SK-N-SH (cell line): ENCODE data around the gene ACOXL. TPM values are rescaled to one million over a fixed set of nuclear protein-coding genes. Genes with fewer than 3 reads are reported as not detected.
"Not testable (repeated sequence)": the region's sequence is repeated elsewhere in the genome, so short reads cannot be mapped to it uniquely, and the experiment has no call there.

Experiments
- CTCF ChIA-PET: fragments of 300-600, 350-600 bp; formaldehyde crosslinking; extraction: SDS; loops from one replicate; lab custom pipeline; 2021; lab: Yijun Ruan, JAX
- POLR2A ChIA-PET: fragments of 350-600 bp; sonication (Branson Sonifier 250); formaldehyde crosslinking; extraction: SDS; loops from one replicate; lab custom pipeline; 2020; ENCODE audit warnings: antibody characterized with exemption, inconsistent platforms; lab: Yijun Ruan, JAX
- DNase-seq: peaks from one replicate; pipeline ENCODE4 v3.0.0; 2012
- H2AFZ ChIP-seq: fragments of 200-600 bp; sonication (generic); 2 replicates; pipeline ENCODE4 v1.8.1; 2016; ENCODE audit warnings: antibody characterized with exemption, mild to moderate bottlenecking, low read depth
- H3F3A ChIP-seq: fragments of 200-600 bp; sonication (generic); replicated peaks from 2 replicates; pipeline ENCODE3; 2016; ENCODE audit warnings: antibody characterized with exemption, mild to moderate bottlenecking; ENCODE audit not compliant: insufficient read depth
- H3K27ac ChIP-seq, 2 experiments: fragments of 200-500 bp in 1 of 2; fragments of 200-600 bp in 1 of 2; sonication (Bioruptor generic) in 1 of 2; sonication (generic), shearing (Covaris generic) in 1 of 2; 2 replicates each; pipeline versions ENCODE4 v1.5.1 to v1.6.1; 2014 to 2016; ENCODE audit warnings: low read depth in 2 of 2, inconsistent platforms in 1 of 2, low read length in 1 of 2, mild to moderate bottlenecking in 1 of 2, mixed read lengths in 1 of 2
- H3K27me3 ChIP-seq: fragments of 200-600 bp; sonication (generic), shearing (Covaris generic); 2 replicates; pipeline ENCODE4 v1.6.1; 2016; ENCODE audit warnings: mixed run types; ENCODE audit not compliant: insufficient read depth
- H3K36me3 ChIP-seq, 2 experiments: fragments of 200-500 bp in 1 of 2; fragments of 200-600 bp in 1 of 2; sonication (Bioruptor generic) in 1 of 2; sonication (generic) in 1 of 2; replicated peaks in 1 of 2; 2 replicates each; pipeline versions ENCODE3 to v1.5.1; 2014 to 2016; ENCODE audit warnings: low read length in 1 of 2, mild to moderate bottlenecking in 1 of 2; ENCODE audit not compliant: insufficient read depth in 2 of 2, control insufficient read depth in 1 of 2
- H3K4me1 ChIP-seq, 2 experiments: fragments of 200-500 bp in 1 of 2; fragments of 200-600 bp in 1 of 2; sonication (Bioruptor generic) in 1 of 2; sonication (generic), shearing (Covaris generic) in 1 of 2; 2 replicates each; pipeline versions ENCODE4 v1.5.1 to v1.6.1; 2014 to 2016; ENCODE audit warnings: low read depth in 1 of 2, low read length in 1 of 2, mixed run types in 1 of 2; ENCODE audit not compliant: insufficient read depth in 2 of 2, control insufficient read depth in 1 of 2
- H3K4me2 ChIP-seq: fragments of 200-600 bp; sonication (generic), shearing (Covaris generic); 2 replicates; pipeline ENCODE4 v1.6.1; 2017; ENCODE audit warnings: mixed run types
- H3K4me3 ChIP-seq, 2 experiments: fragments of 200-500 bp in 1 of 2; fragments of 200-600 bp in 1 of 2; sonication (Bioruptor generic) in 1 of 2; sonication (generic), shearing (Covaris generic) in 1 of 2; 2 replicates each; pipeline versions ENCODE4 v1.5.1 to v1.8.1; 2014 to 2016; ENCODE audit warnings: low read depth in 2 of 2, inconsistent platforms in 1 of 2, low read length in 1 of 2, mild to moderate bottlenecking in 1 of 2, mixed read lengths in 1 of 2, moderate library complexity in 1 of 2
- H3K79me2 ChIP-seq: fragments of 200-600 bp; sonication (generic); 2 replicates; pipeline ENCODE4 v1.8.1; 2017; ENCODE audit warnings: mild to moderate bottlenecking; ENCODE audit not compliant: insufficient read depth
- H3K9ac ChIP-seq: fragments of 200-600 bp; sonication (generic); 2 replicates; pipeline ENCODE4 v1.6.1; 2017; ENCODE audit warnings: mixed run types
- H3K9me2 ChIP-seq: fragments of 200-600 bp; sonication (generic); 2 replicates; pipeline ENCODE4 v1.6.1; 2017; ENCODE audit warnings: mixed run types
- H3K9me3 ChIP-seq: fragments of 200-600 bp; sonication (generic); 2 replicates; pipeline ENCODE4 v1.6.1; 2017; ENCODE audit warnings: mixed run types, mild to moderate bottlenecking, moderate library complexity
- H4K20me1 ChIP-seq: fragments of 200-600 bp; sonication (generic); 2 replicates; pipeline ENCODE4 v1.6.1; 2017; ENCODE audit warnings: mild to moderate bottlenecking, mixed run types; ENCODE audit not compliant: insufficient read depth
- EP300 ChIP-seq, 2 experiments: IDR thresholded peaks; 2 replicates each; pipeline versions ENCODE4 v1.4.0 to v1.6.1; 2012; ENCODE audit warnings: borderline replicate concordance in 1 of 2, low read depth in 1 of 2, low read length in 1 of 2
- FOSL2 ChIP-seq: IDR thresholded peaks from 2 replicates; pipeline ENCODE4 v1.4.0; 2012; ENCODE audit warnings: low read depth, mild to moderate bottlenecking, moderate library complexity, borderline replicate concordance
- FOXJ3 ChIP-seq: sonication (generic); formaldehyde crosslinking; IDR thresholded peaks from 2 replicates; pipeline ENCODE4 v1.5.1; 2020; ENCODE audit warnings: mild to moderate bottlenecking, missing genetic modification reagents
- GATA2 ChIP-seq: sonication (generic); formaldehyde crosslinking; IDR thresholded peaks from 2 replicates; pipeline ENCODE4 v1.5.0; 2020; ENCODE audit warnings: mild to moderate bottlenecking, missing genetic modification reagents
- MEF2A ChIP-seq: IDR thresholded peaks from 2 replicates; pipeline ENCODE4 v1.4.0; 2012; ENCODE audit warnings: low read depth, borderline replicate concordance
- MXI1 ChIP-seq: IDR thresholded peaks from 2 replicates; pipeline ENCODE4 v1.6.1; 2012; ENCODE audit warnings: mild to moderate bottlenecking, low read depth, low read length, improper control_type of control experiment
- NFIC ChIP-seq: IDR thresholded peaks from 2 replicates; pipeline ENCODE4 v1.4.0; 2012; ENCODE audit warnings: borderline replicate concordance
- PBX3 ChIP-seq: IDR thresholded peaks from 2 replicates; pipeline ENCODE4; 2012
- RAD21 ChIP-seq: IDR thresholded peaks from 2 replicates; pipeline ENCODE4 v1.6.1; 2012; ENCODE audit warnings: mild to moderate bottlenecking, low read length
- RFX5 ChIP-seq: IDR thresholded peaks from 2 replicates; pipeline ENCODE4 v1.6.1; 2012; ENCODE audit warnings: mild to moderate bottlenecking, improper control_type of control experiment, low read length
- RXRA ChIP-seq: IDR thresholded peaks from 2 replicates; pipeline ENCODE4 v1.4.0; 2012; ENCODE audit warnings: low read depth, mild to moderate bottlenecking, borderline replicate concordance
- SMC3 ChIP-seq: IDR thresholded peaks from 2 replicates; pipeline ENCODE4 v1.6.1; 2012; ENCODE audit warnings: low read depth, low read length, improper control_type of control experiment
- TAF1 ChIP-seq: IDR thresholded peaks from 2 replicates; pipeline ENCODE4 v1.6.1; 2012; ENCODE audit warnings: low read depth, mild to moderate bottlenecking, low read length, moderate library complexity, borderline replicate concordance
- TCF12 ChIP-seq: IDR thresholded peaks from 2 replicates; pipeline ENCODE4 v1.4.0; 2012
- USF1 ChIP-seq: IDR thresholded peaks from 2 replicates; pipeline ENCODE4 v1.4.0; 2012; ENCODE audit warnings: low read depth, borderline replicate concordance
- WGBS: methylation state at CpG from one replicate; pipeline ENCODE4 v1.1.6; 2017; ENCODE audit warnings: low lambda C conversion rate; 5-methylcytosine and 5-hydroxymethylcytosine counted together
- polyA plus RNA-seq, 3 experiments: library from polyadenylated mRNA; depleted of rRNA; stranded (reverse); fragments of >200 nt; gene quantifications; 2 replicates each; pipeline ENCODE4 v1.2.3, GENCODE V29; 2012
- TF ChIP-seq, protein P1 (sequence below): IDR thresholded peaks from 2 replicates; pipeline ENCODE4 v1.6.1; 2012; ENCODE audit warnings: mild to moderate bottlenecking, low read depth, low read length, moderate library complexity

ACOXL gene
- polyA plus RNA-seq, 1 of the 3 experiments (the other 2 are of a cell fraction) = not detected

GRCh38 chr2:111044066-111044465 lies 311.7 kb downstream of the ACOXL start:
- Histone ChIP-seq H3K9me3 (no peaks in the 10 kb centered on the region), H3K9ac (no peak overlapping the region), H4K20me1 (no peaks in the 10 kb centered on the region), H3K27me3 (peaks cover 31% of the 10 kb centered on the region), H3K4me3 (no peak overlapping the region), H3F3A (no peaks in the 10 kb centered on the region), H2AFZ (no peak overlapping the region), H3K36me3 (no peaks in the 10 kb centered on the region), H3K79me2 (no peaks in the 10 kb centered on the region), H3K27ac (no peak overlapping the region), H3K4me1 (peaks cover 0 to 3% of the 10 kb centered on the region in 2 experiments; a peak in 1 of 4 replicates), H3K9me2 (no peaks in the 10 kb centered on the region), H3K4me2 (no peak overlapping the region)
- 39% methylated on average over 4 of the region's 4 CpGs for WGBS
- DNase-seq = no peak
- TF ChIP-seq SMC3 = no peak
- TF ChIP-seq TCF12 = no peak
- no peak for TF ChIP-seq TAF1
- TF ChIP-seq PBX3 = no peak
- TF ChIP-seq RXRA = no peak
- no peak for TF ChIP-seq MXI1
- no peak for TF ChIP-seq GATA2 (CRISPR knock-in tag)
- TF ChIP-seq RAD21 = no peak
- no peak for TF ChIP-seq RFX5
- TF ChIP-seq, protein P1, sequence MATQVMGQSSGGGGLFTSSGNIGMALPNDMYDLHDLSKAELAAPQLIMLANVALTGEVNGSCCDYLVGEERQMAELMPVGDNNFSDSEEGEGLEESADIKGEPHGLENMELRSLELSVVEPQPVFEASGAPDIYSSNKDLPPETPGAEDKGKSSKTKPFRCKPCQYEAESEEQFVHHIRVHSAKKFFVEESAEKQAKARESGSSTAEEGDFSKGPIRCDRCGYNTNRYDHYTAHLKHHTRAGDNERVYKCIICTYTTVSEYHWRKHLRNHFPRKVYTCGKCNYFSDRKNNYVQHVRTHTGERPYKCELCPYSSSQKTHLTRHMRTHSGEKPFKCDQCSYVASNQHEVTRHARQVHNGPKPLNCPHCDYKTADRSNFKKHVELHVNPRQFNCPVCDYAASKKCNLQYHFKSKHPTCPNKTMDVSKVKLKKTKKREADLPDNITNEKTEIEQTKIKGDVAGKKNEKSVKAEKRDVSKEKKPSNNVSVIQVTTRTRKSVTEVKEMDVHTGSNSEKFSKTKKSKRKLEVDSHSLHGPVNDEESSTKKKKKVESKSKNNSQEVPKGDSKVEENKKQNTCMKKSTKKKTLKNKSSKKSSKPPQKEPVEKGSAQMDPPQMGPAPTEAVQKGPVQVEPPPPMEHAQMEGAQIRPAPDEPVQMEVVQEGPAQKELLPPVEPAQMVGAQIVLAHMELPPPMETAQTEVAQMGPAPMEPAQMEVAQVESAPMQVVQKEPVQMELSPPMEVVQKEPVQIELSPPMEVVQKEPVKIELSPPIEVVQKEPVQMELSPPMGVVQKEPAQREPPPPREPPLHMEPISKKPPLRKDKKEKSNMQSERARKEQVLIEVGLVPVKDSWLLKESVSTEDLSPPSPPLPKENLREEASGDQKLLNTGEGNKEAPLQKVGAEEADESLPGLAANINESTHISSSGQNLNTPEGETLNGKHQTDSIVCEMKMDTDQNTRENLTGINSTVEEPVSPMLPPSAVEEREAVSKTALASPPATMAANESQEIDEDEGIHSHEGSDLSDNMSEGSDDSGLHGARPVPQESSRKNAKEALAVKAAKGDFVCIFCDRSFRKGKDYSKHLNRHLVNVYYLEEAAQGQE = no peak
- TF ChIP-seq NFIC = no peak
- TF ChIP-seq FOSL2 = no peak
- no peak for TF ChIP-seq EP300 (IDR thresholded peaks at IDR 0.05; ENCODE audit: borderline replicate concordance in 1 of 2, low read depth in 1 of 2, low read length in 1 of 2)
- TF ChIP-seq USF1 = no peak
- no peak for TF ChIP-seq MEF2A
- TF ChIP-seq FOXJ3 (CRISPR knock-in tag) = no peak
- ChIA-PET POLR2A (no interaction called here), CTCF (no interaction called here)

- H3K9ac ChIP-seq, CTCF ChIA-PET, H4K20me1 ChIP-seq, H3K4me3 ChIP-seq, H3F3A ChIP-seq, H3K36me3 ChIP-seq, H3K27ac ChIP-seq, H3K79me2 ChIP-seq, H2AFZ ChIP-seq, DNase-seq, POLR2A ChIA-PET, H3K9me3 ChIP-seq, H3K9me2 ChIP-seq, H3K4me2 ChIP-seq: not testable (repeated sequence)
- peaks cover 0 to 12% of the 10 kb centered on the region in 2 experiments; a peak in 1 of 4 replicates for H3K4me1 ChIP-seq
- WGBS = 72% methylated on average over 6 of the region's 6 CpGs
- peaks cover 34% of the 10 kb centered on the region for H3K27me3 ChIP-seq
Measured at GRCh38 chr2:111045236-111045635, 312.9 kb downstream of the ACOXL start.
